CD4-positive, alpha-beta memory T cell (primary cell): ENCODE measurements around the gene CGREF1. TPM values are rescaled to one million over a fixed set of nuclear protein-coding genes. Genes with fewer than 3 reads are reported as not detected.

Experiments
- CTCF ChIA-PET: fragments of 350-600 bp; sonication (Branson Sonifier 250); formaldehyde crosslinking; loops from one replicate; lab custom pipeline; 2021; ENCODE audit warnings: inconsistent platforms; ENCODE audit not compliant: partially characterized antibody; lab: Charles Lee
- POLR2A ChIA-PET: fragments of 350-600 bp; sonication (Branson Sonifier 250); formaldehyde crosslinking; loops from one replicate; lab custom pipeline; 2021; ENCODE audit not compliant: partially characterized antibody; lab: Charles Lee
- DNase-seq, 5 donors: peaks; one replicate each; pipeline versions ENCODE4 v3.0.0 to v3.0.0-alpha.2; 2020 to 2022; ENCODE audit warnings: mixed read lengths in 1 of 5
- H3K27ac ChIP-seq: one replicate; pipeline ENCODE4 v1.7.0; 2013; ENCODE audit warnings: low read depth, low read length
- H3K27me3 ChIP-seq: 2 replicates; pipeline ENCODE4 v1.7.0; 2013; ENCODE audit warnings: mild to moderate bottlenecking, low read length, moderate library complexity; ENCODE audit not compliant: insufficient read depth
- H3K36me3 ChIP-seq: 2 replicates; pipeline ENCODE4 v1.7.0; 2013; ENCODE audit warnings: mild to moderate bottlenecking, low read length, moderate library complexity; ENCODE audit not compliant: insufficient read depth
- H3K4me1 ChIP-seq: 2 replicates; pipeline ENCODE4 v1.7.0; 2013; ENCODE audit warnings: mild to moderate bottlenecking, low read length, moderate library complexity; ENCODE audit not compliant: insufficient read depth
- H3K4me3 ChIP-seq, 2 donors: one replicate each; pipeline ENCODE4 v1.7.0; 2013; ENCODE audit warnings: low read length in 2 of 2, mild to moderate bottlenecking in 1 of 2
- H3K9me3 ChIP-seq, 2 donors: one replicate each; pipeline ENCODE4 v1.7.0; 2013; ENCODE audit warnings: low read length in 2 of 2, control low read depth in 1 of 2; ENCODE audit not compliant: control insufficient read depth in 1 of 2
- H3K27ac Mint-ChIP-seq, 7 donors: one replicate each; pipeline ENCODE4 v1.8.0; 2020 to 2021; ENCODE audit warnings: mixed read lengths in 7 of 7, mild to moderate bottlenecking in 6 of 7, inconsistent platforms in 3 of 7, moderate library complexity in 3 of 7
- H3K27me3 Mint-ChIP-seq, 2 donors: one replicate each; pipeline ENCODE4 v1.8.0; 2020 to 2021; ENCODE audit warnings: mixed read lengths in 2 of 2
- H3K36me3 Mint-ChIP-seq, 2 donors: one replicate each; pipeline ENCODE4 v1.8.0; 2020 to 2021; ENCODE audit warnings: mixed read lengths in 2 of 2, inconsistent platforms in 1 of 2, mild to moderate bottlenecking in 1 of 2
- H3K4me1 Mint-ChIP-seq, 4 donors: one replicate each; pipeline ENCODE4 v1.8.0; 2020 to 2021; ENCODE audit warnings: mixed read lengths in 4 of 4, mild to moderate bottlenecking in 1 of 4
- H3K4me3 Mint-ChIP-seq, 8 donors: one replicate each; pipeline ENCODE4 v1.8.0; 2020 to 2021; ENCODE audit warnings: mixed read lengths in 8 of 8, mild to moderate bottlenecking in 7 of 8, moderate library complexity in 6 of 8, inconsistent platforms in 3 of 8
- H3K9me3 Mint-ChIP-seq, 8 donors: one replicate each; pipeline ENCODE4 v1.8.0; 2020 to 2021; ENCODE audit warnings: mixed read lengths in 8 of 8, mild to moderate bottlenecking in 5 of 8, inconsistent platforms in 3 of 8, moderate library complexity in 1 of 8
- intact Hi-C: fragments of 100-400 bp; cut with micrococcal nuclease; formaldehyde crosslinking; loops from one replicate; pipeline ENCODE4 v1.15.1; 2023
- polyA plus RNA-seq, 2 donors: library from polyadenylated mRNA; unstranded; fragments of 300-500 nt; fragmentation: Illumina TruSeq; gene quantifications; one replicate each; pipeline ENCODE4 v1.2.3, GENCODE V29; 2021
- total RNA-seq, 2 experiments: library from RNA; stranded (reverse); gene quantifications; one replicate each; pipeline ENCODE4 v1.2.3, GENCODE V29; 2021

CGREF1 gene
- total and polyA plus RNA-seq, 4 experiments from 2014 or later: 0.36 to 0.47 TPM; not detected in 2

DNA sequence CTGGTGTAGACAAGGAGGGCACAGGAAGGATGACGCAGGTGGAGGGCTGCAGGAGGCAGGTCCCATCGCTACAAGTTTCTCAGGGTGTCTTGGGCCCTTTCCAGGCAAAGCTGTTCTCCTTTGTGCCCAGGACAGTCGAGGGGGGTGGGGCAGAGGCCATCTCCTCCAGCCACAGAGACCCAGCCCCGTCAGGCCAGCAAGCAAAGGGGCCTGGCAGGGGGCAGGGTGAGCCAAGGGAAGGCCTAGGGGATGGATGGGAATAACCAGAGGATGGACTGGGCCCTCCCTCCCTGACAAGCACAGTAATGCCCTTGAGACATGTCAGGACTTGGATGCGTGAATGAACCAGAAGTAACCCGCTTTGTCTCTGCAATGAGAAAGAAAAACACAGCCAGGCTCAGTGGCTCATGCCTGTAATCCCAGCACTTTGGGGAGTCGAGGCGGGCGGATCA lies 36.2 kb upstream of the CGREF1 start:
- no peak for DNase-seq
- Mint-ChIP-seq H3K4me1 (no peaks in the 10 kb centered on the region), H3K9me3 (no peaks in the 10 kb centered on the region), H3K4me3 (no peak overlapping the region), H3K27ac (no peak overlapping the region), H3K36me3 (no peaks in the 10 kb centered on the region), H3K27me3 (peaks cover 0 to 6% of the 10 kb centered on the region in 2 donors)
- Histone ChIP-seq H3K4me1 (no peaks in the 10 kb centered on the region), H3K9me3 (no peaks in the 10 kb centered on the region), H3K4me3 (no peak overlapping the region), H3K27me3 (no peaks in the 10 kb centered on the region), H3K27ac (no peak overlapping the region), H3K36me3 (no peaks in the 10 kb centered on the region)
- intact Hi-C loops: no loop called here
- ChIA-PET CTCF (interaction anchor here (0.7 to 1.6 kb wide), 2 partner anchors 15 to 31 kb away, joined by 3 to 9 read pairs; partner anchors contain the start of gene ABHD1), POLR2A (no interaction called here)

GRCh38 chr2:27154488-27154887 lies 35.6 kb upstream of the CGREF1 start:
- no peak overlapping the region for H3K4me3 Mint-ChIP-seq
- no peaks in the 10 kb centered on the region for H3K4me1 ChIP-seq
- H3K36me3 ChIP-seq: no peaks in the 10 kb centered on the region
- no peak overlapping the region for H3K4me3 ChIP-seq
- H3K27me3 Mint-ChIP-seq: peaks cover 0 to 5% of the 10 kb centered on the region in 2 donors
- intact Hi-C loops: no loop called here
- H3K27ac Mint-ChIP-seq: peak overlapping the region in 1 of 7 donors; percentile 56
- no peaks in the 10 kb centered on the region for H3K9me3 ChIP-seq
- no peaks in the 10 kb centered on the region for H3K36me3 Mint-ChIP-seq
- H3K27ac ChIP-seq: no peak overlapping the region
- ChIA-PET CTCF (interaction anchor here (0.7 to 1.6 kb wide), 2 partner anchors 16 to 31 kb away, joined by 3 to 9 read pairs; partner anchors contain the start of gene ABHD1), POLR2A (no interaction called here)
- no peak for DNase-seq
- H3K27me3 ChIP-seq: no peaks in the 10 kb centered on the region
- no peaks in the 10 kb centered on the region for H3K9me3 Mint-ChIP-seq
- no peaks in the 10 kb centered on the region for H3K4me1 Mint-ChIP-seq

GRCh38 chr2:27152796-27153464 lies 34.0 kb upstream of the CGREF1 start:
- Histone ChIP-seq H3K27ac (no peak overlapping the region), H3K4me1 (no peaks in the 10 kb centered on the region), H3K4me3 (no peak overlapping the region), H3K27me3 (no peaks in the 10 kb centered on the region), H3K36me3 (no peaks in the 10 kb centered on the region), H3K9me3 (no peaks in the 10 kb centered on the region)
- intact Hi-C loops: no loop called here
- H3K36me3 Mint-ChIP-seq: no peaks in the 10 kb centered on the region
- no peaks in the 10 kb centered on the region for H3K9me3 Mint-ChIP-seq
- H3K4me1 Mint-ChIP-seq: no peaks in the 10 kb centered on the region
- ChIA-PET CTCF (interaction anchor here (1.4 kb wide), 1 partner anchor 19 kb away, joined by 3 read pairs; no protein-coding TSS in a partner anchor), POLR2A (no interaction called here)
- no peak overlapping the region for H3K4me3 Mint-ChIP-seq
- no peak for DNase-seq
- H3K27me3 Mint-ChIP-seq: peaks cover under 1 to 6% of the 10 kb centered on the region in 2 donors
- peak overlapping the region in 1 of 7 donors; percentile 19 for H3K27ac Mint-ChIP-seq

GRCh38 chr2:27152102-27152795 lies 33.3 kb upstream of the CGREF1 start:
- peak overlapping the region in 1 of 7 donors; percentile 19 for H3K27ac Mint-ChIP-seq

GRCh38 chr2:27150639-27151230 lies 31.8 kb upstream of the CGREF1 start:
- intact Hi-C loops: no loop called here
- POLR2A ChIA-PET: no interaction called here

More at GRCh38 chr2:27152102-27152795, 33.3 kb upstream of the CGREF1 start:
- intact Hi-C loops: no loop called here
- no peak for DNase-seq
- Histone ChIP-seq H3K4me3 (no peak overlapping the region), H3K27me3 (no peaks in the 10 kb centered on the region), H3K27ac (no peak overlapping the region), H3K36me3 (no peaks in the 10 kb centered on the region), H3K4me1 (no peaks in the 10 kb centered on the region), H3K9me3 (no peaks in the 10 kb centered on the region)
- Mint-ChIP-seq H3K4me1 (no peaks in the 10 kb centered on the region), H3K27me3 (peaks cover 2 to 8% of the 10 kb centered on the region in 2 donors), H3K9me3 (no peaks in the 10 kb centered on the region), H3K4me3 (no peak overlapping the region), H3K36me3 (no peaks in the 10 kb centered on the region)
- ChIA-PET POLR2A (no interaction called here), CTCF (interaction anchor here (0.9 to 1.4 kb wide), 3 partner anchors 8 to 150 kb away, joined by 3 read pairs; no protein-coding TSS in a partner anchor)

DNA sequence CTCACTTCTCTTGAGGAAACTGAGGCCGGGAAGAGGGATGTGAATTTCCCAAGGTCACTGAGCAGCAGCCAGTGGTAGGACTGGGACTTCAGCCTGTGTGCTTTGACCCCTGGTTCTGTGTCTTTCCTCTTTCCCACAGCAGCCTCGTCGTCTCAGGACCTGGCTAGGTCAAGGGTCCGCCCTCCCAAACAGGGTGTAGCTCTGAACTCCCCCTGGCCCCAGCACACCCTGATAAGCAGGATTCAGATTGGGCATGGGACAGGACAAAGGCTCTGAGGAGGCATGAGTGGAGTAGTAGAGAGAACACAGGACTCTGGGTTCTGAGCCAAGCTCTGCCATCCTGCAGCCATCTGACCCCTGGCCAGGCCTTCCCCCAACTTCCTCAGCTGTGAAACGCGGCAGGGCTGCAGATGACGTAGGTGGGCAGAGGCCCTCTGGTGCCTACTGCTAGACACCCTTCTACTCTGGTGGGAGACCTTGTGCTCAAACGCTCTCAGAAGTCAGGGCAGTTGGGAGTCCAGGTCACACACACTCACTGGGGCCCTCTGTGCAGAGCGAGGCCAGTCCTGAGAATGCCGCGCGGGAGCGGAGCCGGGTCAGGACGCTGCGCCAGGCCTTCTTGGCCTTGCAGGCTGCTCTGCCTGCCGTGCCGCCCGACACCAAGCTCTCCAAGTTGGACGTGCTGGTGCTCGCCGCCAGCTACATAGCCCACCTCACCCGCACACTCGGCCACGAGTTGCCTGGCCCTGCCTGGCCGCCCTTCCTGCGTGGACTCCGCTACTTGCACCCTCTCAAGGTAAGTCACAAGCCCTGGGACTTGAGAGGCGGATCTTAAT lies 30.9 kb upstream of the CGREF1 start:
- Mint-ChIP-seq H3K9me3 (no peaks in the 10 kb centered on the region), H3K27ac (no peak overlapping the region), H3K27me3 (peaks cover 3 to 8% of the 10 kb centered on the region in 2 donors), H3K36me3 (no peaks in the 10 kb centered on the region), H3K4me3 (no peak overlapping the region), H3K4me1 (no peaks in the 10 kb centered on the region)
- Histone ChIP-seq H3K4me3 (no peak overlapping the region), H3K27ac (no peak overlapping the region), H3K27me3 (no peaks in the 10 kb centered on the region), H3K36me3 (no peaks in the 10 kb centered on the region), H3K4me1 (no peaks in the 10 kb centered on the region), H3K9me3 (no peaks in the 10 kb centered on the region)
- DNase-seq: no peak
- intact Hi-C loops: no loop called here
- CTCF ChIA-PET: no interaction called here
- POLR2A ChIA-PET: no interaction called here

More at GRCh38 chr2:27150639-27151230, 31.8 kb upstream of the CGREF1 start:
- H3K27ac Mint-ChIP-seq: no peak overlapping the region
- H3K4me1 Mint-ChIP-seq: no peaks in the 10 kb centered on the region
- no peaks in the 10 kb centered on the region for H3K9me3 ChIP-seq
- no peaks in the 10 kb centered on the region for H3K4me1 ChIP-seq
- peaks cover 3 to 8% of the 10 kb centered on the region in 2 donors for H3K27me3 Mint-ChIP-seq
- no peak overlapping the region for H3K4me3 Mint-ChIP-seq
- no peak overlapping the region for H3K27ac ChIP-seq
- H3K27me3 ChIP-seq: no peaks in the 10 kb centered on the region
- H3K36me3 ChIP-seq: no peaks in the 10 kb centered on the region
- H3K36me3 Mint-ChIP-seq: no peaks in the 10 kb centered on the region
- CTCF ChIA-PET: interaction anchor here (0.9 to 1.4 kb wide), 2 partner anchors 10 to 19 kb away, joined by 3 to 6 read pairs; no protein-coding TSS in a partner anchor
- DNase-seq: no peak
- no peak overlapping the region for H3K4me3 ChIP-seq
- H3K9me3 Mint-ChIP-seq: no peaks in the 10 kb centered on the region
